Right ventricle myocardium inferior (tissue), 1 donor: ENCODE data around the gene TGOLN2. TPM values are rescaled to one million over a fixed set of nuclear protein-coding genes. Genes with fewer than 3 reads are reported as not detected.
A peak's percentile ranks its signal among the peaks of the same experiment; 100 is the strongest.
"Not testable (repeated sequence)": the region's sequence is repeated elsewhere in the genome, so short reads cannot be mapped to it uniquely, and the experiment has no call there.

ENCODE experiments used
- ATAC-seq: fragments of 200-7000 bp; cut with Tn5 transposase; one replicate; pipeline ENCODE4 v1.9.1; 2020; ENCODE audit warnings: mild to moderate bottlenecking, moderate library complexity
- DNase-seq: peaks from one replicate; pipeline ENCODE4 v3.0.0; 2021; ENCODE audit errors: missing footprints
- intact Hi-C: fragments of 100-400 bp; cut with DNase I; formaldehyde crosslinking; loops from one replicate; pipeline ENCODE4 v1.11.0; 2022
- long read RNA-seq: library from polyadenylated mRNA; unstranded; transcript quantifications from one replicate; pipeline ENCODE4 v2.0.0, GENCODE V29; 2021
- total RNA-seq: library from RNA; stranded (reverse); fragmentation: NEBNext Ultra II Directional; extraction: Animal tissue kit (Norgen Biotek cat#: 25700); gene quantifications from one replicate; pipeline ENCODE4 v1.2.1, GENCODE V29; 2021
- donor health status: DM: no; HTN: yes; CAD: no; lungs with severe emphysema.

Gene TGOLN2
- 65.6 TPM for total RNA-seq
- long read RNA-seq, full-length matches to known transcripts = 5 of 22 reads
- long read RNA-seq, partial matches to known transcripts = 0 of 22 reads
- long read RNA-seq, other reads (novel, unspliced or antisense) = 17 of 22 reads

DNA sequence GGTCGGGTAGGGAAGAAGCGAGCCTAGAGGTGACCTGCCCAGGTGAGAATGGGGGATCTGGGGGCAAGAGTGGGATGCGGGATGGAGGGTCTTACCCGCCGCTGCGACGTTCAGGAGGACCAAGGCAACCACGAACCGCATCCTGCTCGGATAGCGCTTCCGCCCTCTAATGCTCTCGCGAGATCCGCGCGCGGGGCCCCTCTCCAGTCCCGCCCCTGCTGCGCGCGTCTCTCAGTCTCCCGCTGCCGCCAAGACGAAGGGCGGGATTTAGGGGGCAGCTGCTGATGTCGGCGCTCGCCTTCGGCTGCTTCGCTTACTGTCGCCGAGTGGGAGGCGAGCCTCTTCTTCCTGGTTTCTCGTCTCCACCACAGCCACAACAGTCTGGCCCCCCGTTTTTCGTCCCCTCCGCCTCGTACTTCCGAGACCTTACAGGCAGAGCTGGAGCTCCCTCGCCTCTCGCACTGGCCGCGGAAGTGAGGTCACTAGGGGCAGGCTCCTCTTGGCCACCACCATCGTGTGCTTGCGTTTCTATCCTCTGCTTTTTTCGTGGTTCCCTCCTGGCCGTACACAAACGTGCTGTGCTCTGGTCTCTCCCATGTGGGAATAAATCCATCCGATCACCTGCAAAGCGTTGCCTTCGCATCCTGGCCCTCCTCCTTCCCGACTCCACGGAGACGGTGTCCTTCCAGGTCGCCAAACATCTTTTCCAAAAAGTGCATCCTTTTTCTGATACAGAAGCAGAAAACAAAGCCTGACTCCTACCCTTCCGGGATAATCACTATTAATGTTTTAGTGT is at the start of gene TGOLN2:
TSS of gene TGOLN2 (minus strand) at position 168 of the 796 bp plus-strand sequence. CDS start at position 141, 27 bp downstream.
- intact Hi-C loops = loop anchor here (1.0 kb wide), 1 partner anchor 26 kb away; the partner anchor contains the start of genes ELMOD3 and RETSAT
- peak; percentile 98 for DNase-seq
- peak; percentile 99 for ATAC-seq

DNA sequence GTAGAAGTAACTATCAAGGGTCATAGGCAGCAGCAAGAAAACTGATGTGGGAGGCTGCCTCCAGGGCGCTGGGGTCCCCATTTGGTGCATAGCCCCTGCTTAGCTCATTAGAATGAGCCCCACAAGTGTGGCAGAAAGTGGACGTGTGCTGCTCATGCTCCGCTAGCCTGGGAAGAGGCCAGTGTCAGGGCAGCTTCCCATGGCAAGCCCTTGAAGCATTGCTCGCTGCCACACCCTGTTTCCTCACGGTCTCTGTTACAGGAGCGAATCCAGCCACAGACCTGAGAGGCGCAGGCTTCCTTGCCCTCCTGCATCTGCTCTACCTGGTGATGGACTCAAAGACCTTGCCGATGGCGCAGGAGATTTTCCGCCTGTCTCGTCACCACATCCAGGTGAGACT is 49.3 kb upstream of the TGOLN2 start:
- DNase-seq (no peak), ATAC-seq (no peak)
- intact Hi-C loops = no loop called here

DNA sequence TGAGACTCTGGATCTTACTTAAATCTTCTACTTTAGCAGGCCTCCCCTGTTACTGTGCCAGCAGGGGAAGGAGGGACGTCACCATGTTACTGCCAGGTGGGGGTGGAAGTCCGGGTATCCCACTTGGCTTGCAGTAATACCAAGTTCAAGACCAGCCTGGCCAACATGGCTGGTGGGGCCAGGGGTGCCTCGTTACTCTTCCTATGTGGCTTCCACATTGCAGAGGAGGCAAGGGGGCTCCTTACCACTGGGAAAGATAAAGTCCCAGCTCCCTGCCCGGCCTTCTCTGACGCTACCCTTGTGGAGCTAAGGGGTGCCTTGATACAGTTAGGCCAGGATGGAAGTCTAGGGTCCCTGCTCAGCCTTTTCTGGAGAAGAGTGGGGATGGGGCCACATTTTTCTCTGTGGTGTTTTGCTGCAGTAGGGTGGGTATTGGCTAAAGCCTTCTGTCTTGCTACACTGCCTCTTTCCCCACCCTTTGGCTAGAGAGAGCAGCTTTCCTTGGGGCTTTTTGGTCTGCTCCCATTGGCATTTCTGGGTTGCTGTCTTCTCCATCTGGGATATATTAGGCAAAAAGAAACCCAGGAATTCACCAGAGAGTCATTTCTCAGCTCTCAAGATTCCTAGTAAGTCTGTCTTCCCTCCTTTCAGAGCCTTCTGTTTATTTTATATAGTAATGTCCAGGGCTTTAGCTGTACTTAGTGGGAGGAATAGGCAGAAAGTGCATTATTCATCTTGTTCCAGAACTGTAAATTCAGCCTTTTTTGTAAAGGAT is 48.7 kb upstream of the TGOLN2 start:
- intact Hi-C loops = no loop called here
- ATAC-seq (no peak), DNase-seq (no peak)

DNA sequence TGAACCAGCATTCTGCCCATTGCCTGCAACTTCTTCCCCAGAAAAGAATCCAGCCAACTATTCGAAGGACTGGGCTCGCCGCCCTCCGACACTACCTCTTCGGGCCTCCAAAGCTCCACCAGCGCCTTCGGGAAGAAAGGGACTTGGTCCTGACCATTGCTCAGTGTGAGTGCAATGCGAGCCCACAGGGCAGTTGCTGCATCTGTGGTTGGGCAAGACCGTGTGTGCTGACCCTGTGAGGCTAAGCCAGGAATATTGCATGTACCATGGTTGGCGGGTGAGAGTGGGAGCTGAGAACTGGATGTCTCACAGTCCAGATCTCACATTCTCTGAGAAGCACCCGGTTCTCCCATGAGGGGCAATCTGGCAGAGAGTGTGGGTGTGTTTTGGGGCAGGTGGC is 43.3 kb upstream of the TGOLN2 start:
- intact Hi-C loops = no loop called here
- ATAC-seq = no peak
- no peak for DNase-seq

DNA sequence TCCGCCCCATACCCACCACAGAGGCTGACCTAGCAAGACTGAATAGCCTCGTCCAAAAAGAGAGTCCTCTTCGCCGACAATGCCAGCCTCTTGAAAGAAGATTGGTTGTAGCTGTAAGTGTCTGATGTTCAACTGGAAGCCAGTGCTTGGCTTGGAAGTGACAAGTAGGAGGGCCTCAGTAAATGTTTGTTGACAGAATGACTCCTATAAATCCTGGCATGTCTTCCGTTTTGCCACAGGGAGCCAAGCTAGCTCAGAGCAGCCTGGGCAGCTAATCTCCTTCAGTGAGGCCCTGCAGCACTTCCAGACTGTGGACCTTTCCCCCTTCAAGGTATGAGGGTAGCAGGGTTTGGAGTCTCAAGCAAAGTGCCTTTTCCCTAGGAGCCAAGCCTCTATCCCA is 41.7 kb upstream of the TGOLN2 start:
- DNase-seq (no peak), ATAC-seq (no peak)
- intact Hi-C loops = no loop called here

DNA sequence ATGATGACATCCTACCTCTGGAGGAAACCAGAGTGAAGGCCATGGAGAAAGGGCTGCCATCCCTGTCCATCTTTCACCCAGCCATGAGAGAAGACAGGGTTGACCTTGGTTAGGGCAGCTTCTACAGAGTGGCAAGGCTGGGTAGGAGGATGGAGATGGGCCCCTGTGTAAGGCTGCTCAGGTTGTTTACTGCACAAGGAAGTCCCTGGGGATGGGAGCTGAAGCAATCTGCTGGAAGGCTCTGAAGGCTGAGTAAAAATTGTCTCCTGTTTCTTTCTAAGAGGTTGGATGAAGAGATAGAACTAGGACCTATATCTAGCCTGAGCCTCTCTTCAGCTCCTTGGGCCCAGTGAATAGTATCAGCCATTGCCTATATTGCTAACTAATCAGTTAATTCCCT is 41.1 kb upstream of the TGOLN2 start:
- ATAC-seq (no peak), DNase-seq (no peak)
- intact Hi-C loops = no loop called here

DNA sequence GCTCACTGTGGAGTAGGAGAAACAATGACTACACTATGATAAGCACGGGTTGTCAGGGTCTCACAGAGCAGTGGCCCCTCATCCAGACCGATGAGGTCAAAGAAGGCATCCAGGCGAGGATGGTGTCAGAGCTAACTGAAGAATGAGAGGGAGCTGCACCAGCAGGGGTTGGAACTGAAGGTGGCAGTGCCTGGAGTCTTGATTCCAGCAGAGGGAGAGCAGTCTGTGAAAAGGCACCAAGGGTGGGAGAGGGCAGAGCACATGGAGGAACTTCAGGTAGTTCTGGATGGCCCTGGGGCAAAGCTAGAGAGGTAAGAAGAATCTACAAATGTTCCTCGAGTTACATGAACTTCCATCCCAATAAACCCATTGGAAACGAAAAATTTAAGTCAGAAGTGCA is 39.4 kb upstream of the TGOLN2 start:
- no peak for ATAC-seq
- intact Hi-C loops = no loop called here
- no peak for DNase-seq

DNA sequence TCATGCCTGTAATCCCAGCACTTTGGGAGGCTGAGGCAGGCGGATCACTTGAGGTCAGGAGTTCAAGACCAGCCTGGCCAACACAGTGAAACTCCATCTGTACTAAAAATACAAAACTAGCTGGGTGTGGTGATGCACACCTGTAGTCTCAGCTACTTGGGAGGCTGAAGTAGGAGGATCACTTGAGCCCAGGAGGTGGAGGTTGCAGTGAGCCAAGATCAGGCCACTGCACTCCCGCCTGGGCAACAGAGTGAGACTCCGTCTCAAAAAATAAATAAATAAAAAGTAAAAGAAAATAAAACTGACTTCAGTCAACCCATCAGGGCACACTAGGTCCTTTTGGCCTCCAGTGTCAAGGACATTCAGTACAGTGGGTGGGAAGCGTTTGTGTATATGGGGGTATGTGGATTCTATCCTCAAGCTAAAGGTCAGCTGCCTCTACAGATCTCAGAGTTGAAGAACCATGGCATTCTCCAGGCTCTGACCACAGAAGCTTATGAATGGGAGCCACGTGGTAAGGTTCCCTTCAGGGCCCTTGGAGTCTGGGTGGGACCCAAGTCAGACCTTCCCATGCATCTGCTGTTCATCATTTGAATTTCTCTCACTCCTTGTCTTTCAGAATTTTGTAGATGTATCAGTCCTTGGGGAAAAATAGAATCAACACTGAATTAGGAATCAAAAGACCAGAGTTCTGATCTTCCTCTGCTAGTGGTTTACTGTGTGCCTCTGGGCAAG is 35.0 kb upstream of the TGOLN2 start:
- DNase-seq, ATAC-seq, intact Hi-C loops: not testable (repeated sequence)

DNA sequence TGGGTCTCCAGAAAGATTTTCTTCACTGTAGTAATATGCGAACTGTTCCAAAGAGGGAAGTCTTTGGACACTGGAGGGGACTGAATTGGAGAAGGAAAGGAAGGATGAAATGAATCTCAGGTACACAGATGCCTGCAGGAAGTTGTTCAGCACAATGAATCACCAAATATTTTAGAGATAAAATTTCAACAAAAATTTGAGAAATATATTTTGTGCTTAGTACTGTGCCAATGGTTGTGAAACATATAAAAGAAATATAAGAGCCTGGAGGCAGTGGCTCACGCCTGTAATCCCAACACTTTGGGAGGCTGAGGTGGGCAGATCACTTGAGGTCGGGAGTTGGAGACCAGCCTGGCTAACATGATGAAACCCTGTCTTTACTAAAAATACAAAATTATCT is 29.9 kb upstream of the TGOLN2 start:
- ATAC-seq (no peak), DNase-seq (no peak)
- intact Hi-C loops = loop anchor here (10.0 kb wide), 1 partner anchor 177 kb away; the partner anchor contains the start of gene MAT2A

DNA sequence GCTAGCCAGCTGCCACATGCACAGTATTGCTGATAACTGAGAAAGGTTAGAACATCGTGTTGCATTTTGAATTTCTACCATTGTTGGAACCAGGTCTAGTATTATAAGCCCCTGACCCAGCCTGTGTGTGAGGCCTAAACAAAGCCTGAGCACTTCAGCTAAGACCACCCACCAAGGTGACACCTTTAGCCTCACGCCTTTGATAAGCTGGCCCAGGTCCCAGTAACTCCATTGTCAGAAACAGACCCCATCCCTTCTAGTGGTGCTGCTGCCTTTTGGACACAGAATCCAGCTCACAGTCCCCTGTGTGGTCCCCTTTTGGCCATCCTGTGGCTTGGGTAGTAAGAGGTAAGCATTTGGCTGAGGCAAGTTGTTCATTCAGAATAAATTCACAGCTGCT is 28.4 kb upstream of the TGOLN2 start:
- DNase-seq = no peak
- intact Hi-C loops = loop anchor here (10.0 kb wide), 1 partner anchor 179 kb away; the partner anchor contains the start of gene MAT2A
- no peak for ATAC-seq

DNA sequence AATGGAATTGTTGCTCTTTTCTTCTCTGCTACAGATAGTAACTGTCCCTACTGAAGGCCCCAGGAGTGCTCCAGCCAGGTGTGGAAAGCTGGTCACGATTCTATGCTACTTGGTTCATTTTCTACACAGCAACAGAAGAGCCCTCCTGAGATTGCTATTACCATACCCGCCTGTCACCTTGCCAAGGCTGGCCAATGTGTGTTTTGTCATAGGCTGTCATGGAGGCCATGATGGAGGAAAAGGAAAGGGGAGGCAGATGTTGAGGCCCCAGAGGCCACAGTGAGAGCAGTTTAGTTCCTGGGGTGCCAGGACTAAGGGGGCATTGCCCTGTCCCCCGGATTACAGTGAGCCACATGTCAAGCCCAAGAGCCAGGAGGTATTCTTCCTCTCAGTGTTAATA is 27.7 kb upstream of the TGOLN2 start:
- intact Hi-C loops = loop anchor here (10.0 kb wide), 1 partner anchor 179 kb away; the partner anchor contains the start of gene MAT2A
- DNase-seq = no peak
- ATAC-seq = no peak

DNA sequence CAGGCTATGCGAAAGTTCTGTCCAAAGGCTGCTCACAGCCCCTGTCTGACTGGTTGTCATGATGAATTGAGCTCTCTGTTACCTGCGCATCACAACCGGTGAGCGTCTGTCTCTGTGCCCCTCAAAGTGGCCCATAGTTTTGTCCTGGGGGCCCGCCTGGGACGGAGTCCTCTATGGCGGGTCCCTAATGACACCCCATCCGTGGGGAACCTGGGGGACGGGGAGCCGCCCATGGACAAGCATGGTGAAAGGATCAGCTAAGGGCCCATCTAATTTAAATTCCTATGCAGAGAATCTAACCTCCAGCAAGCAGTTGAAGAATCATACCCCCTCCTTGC is 27.3 kb upstream of the TGOLN2 start:
- DNase-seq (no peak), ATAC-seq (no peak)
- intact Hi-C loops = loop anchor here (10.0 kb wide), 1 partner anchor 180 kb away; the partner anchor contains the start of gene MAT2A

DNA sequence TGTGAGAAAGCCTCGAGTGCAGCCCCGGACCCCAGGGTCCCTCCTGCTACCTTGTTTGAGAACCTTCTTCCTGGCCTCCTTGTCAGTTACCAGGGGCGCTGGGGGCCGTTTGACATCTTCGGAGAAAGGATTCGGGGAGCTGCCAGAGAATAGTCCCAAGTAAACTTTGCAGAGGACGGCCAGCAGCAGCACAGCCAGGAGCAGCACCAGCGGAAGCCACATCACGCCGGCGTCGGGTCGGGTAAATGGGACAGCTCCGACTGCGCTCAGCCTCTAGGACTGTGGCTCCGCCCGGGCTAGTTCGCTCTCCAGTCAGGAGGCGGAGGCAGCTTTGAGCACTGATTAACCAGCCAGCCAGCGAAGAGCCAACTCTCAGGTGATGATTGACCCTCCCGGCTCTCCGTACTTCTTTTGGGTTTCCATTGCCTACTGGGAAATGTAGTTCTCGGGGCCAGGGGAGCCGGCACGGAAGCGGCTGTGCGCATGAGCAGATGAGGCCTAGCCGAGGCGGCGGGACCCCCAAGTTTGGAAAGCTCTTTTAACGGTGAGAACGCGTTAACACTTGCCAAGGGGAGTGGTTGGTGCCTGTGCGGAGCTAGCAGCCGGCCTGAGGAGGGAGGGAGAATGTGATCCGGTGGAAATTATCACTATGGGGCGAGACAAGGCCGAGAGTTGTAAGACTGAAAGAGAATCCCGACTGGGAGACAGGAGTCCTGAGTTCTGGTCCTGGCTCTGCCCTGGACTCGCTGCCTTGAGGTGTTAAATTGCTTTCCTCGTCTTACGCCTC is 26.7 kb upstream of the TGOLN2 start, which contains the start of the genes ELMOD3 and RETSAT:
TSS of gene ELMOD3 (plus strand) at position 484 of the 787 bp plus-strand sequence. CDS start 2,430 bp downstream, outside the sequence.
TSS of gene RETSAT (minus strand) at position 243 of the 787 bp plus-strand sequence. CDS start at position 222, 21 bp downstream.
- intact Hi-C loops = loop anchor here (1.0 to 10.0 kb wide), 2 partner anchors 26 to 180 kb away; partner anchors contain the start of gene MAT2A
- DNase-seq = peak; percentile 97
- peak; percentile 99 for ATAC-seq

DNA sequence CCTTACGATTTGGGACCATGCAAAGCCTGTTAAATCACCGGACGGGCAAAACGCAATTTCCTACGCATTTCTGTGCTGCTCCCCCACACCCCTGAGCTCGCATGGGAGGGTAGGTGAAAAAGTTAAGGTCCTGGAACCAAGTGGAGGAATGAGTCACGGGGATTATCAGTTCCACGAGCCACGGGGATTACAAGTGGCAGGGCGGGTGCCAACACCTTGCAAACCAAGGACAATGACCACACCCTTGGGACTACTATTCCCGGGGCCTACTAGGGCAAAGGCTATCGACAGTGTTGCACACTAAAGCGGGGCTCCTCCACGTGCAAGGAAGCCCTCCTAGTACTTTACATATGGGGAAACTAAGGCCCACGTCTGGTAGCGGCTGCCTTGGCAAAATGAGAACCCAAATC is 26.1 kb upstream of the TGOLN2 start:
- DNase-seq = no peak
- ATAC-seq = peak; percentile 47
- intact Hi-C loops = loop anchor here (1.0 to 10.0 kb wide), 2 partner anchors 26 to 181 kb away; partner anchors contain the start of gene MAT2A

DNA sequence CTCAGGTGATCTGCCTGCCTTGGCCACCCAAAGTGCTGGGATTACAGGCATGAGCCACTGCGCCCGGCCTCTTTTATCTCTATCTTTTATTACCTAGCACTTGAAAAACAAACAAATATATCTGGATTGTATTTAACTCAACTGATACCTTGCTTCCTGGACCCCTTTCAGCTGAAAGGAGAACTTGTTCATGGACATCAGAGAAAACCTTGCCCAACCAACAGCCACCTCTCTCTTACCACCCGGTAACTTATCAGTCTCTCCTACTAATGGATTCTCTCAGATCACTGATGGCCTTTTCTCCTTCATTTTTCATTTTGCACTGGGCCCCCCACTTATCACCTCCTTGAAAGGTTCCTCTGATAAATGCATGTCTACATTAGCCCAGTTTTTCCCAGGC is 19.8 kb upstream of the TGOLN2 start:
- intact Hi-C loops = no loop called here
- ATAC-seq = no peak

DNA sequence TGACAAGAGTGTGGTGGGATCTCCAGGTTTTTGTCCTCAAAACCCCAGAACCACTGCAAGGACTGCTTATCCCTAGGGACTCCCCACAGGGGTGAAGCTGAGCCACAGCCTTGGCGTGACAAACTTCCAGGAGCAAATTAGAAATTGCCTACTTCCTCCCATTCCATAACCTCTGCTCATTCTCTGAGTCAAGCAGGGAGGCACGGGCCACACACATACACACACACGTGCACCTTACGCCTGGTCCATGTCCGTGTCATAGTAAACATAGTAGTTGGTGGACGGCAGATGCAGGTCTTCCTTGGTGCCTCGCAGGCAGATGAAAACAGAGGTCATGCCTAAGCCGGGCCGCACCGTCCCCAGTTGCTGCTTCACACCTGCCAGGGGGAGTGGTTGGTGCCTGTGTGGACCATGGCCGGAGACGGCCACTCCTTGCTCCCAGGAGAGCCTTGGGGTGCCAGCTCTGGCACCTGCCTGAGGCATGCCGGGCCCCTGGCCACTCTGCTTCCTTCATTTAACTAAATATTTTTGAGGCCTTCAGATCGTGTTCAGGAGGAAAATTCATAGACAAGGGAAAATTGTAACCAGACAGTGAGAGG is 16.7 kb upstream of the TGOLN2 start:
- intact Hi-C loops = no loop called here
- ATAC-seq = no peak
- DNase-seq = no peak

More for the DNA sequence above, 19.8 kb upstream of the TGOLN2 start:
- DNase-seq = no peak

DNA sequence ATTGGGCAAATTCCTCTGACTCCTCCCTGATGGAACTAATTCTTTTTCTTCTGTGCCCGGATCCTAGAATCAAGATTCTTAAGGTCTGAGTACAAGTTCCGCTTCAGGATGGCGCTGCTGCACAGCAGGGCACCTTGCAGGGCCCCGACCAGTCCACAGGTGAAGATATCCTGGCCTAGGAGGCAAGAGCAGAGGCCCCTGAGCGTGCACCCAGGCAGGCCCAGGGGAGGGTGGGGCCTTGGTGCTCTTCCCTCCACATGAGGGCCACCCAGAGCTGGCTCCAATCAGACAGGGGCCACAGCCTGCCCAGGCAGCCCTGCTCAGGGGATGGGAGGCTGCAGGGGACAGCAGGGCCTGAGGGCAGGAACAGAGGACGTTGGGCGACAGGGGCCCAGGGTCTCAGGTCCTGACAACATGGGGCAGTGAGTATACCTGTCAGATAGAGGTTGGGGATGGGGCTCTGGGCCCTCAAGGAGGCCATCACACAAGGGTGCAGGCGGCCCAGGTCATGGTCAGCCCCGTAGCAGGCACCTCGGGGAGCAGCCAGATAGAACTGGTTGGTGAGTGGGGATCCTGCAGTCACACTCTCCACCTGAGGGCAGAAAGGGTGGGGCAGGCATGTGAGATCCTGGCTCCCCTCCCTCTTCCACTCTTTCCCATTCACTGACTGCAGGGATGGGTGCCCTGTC is 15.6 kb upstream of the TGOLN2 start:
- ATAC-seq, intact Hi-C loops, DNase-seq: not testable (repeated sequence)
